ENCODE data around the gene RPRD1B. TPM values are rescaled to one million over a fixed set of nuclear protein-coding genes. Genes with fewer than 3 reads are reported as not detected.

RPRD1B gene
- total and polyA plus RNA-seq, 2 of the 13 experiments (the other 11 are each of a cell fraction or from before 2014, with no cell fraction given) = 31.1 to 41.5 TPM

- TF ChIP-seq BRF2 (CRISPR knock-in tag; IDR thresholded peaks at IDR 0.05) (no peak), JUNB (CRISPR knock-in tag; IDR thresholded peaks at IDR 0.05; ENCODE audit: borderline replicate concordance) (no peak), PRDM15 (CRISPR knock-in tag; IDR thresholded peaks at IDR 0.05) (no peak), GMEB1 (CRISPR knock-in tag; IDR thresholded peaks at IDR 0.05; ENCODE audit: borderline replicate concordance) (no peak), POLR2G (IDR thresholded peaks at IDR 0.05; ENCODE audit: low read depth, low read length) (no peak), ZBTB43 (CRISPR knock-in tag; conservative IDR thresholded peaks at IDR 0.05) (no peak), ZKSCAN1 (IDR thresholded peaks at IDR 0.05; ENCODE audit: low read length) (no peak), ZNF704 (CRISPR knock-in tag; IDR thresholded peaks at IDR 0.05; ENCODE audit: borderline replicate concordance) (no peak), ZNF431 (CRISPR knock-in tag; IDR thresholded peaks at IDR 0.05; ENCODE audit: borderline replicate concordance, low read depth) (no peak), SAFB2 (CRISPR knock-in tag; IDR thresholded peaks at IDR 0.05; ENCODE audit: borderline replicate concordance, low read depth) (no peak)
- TF ChIP-seq, protein P1, sequence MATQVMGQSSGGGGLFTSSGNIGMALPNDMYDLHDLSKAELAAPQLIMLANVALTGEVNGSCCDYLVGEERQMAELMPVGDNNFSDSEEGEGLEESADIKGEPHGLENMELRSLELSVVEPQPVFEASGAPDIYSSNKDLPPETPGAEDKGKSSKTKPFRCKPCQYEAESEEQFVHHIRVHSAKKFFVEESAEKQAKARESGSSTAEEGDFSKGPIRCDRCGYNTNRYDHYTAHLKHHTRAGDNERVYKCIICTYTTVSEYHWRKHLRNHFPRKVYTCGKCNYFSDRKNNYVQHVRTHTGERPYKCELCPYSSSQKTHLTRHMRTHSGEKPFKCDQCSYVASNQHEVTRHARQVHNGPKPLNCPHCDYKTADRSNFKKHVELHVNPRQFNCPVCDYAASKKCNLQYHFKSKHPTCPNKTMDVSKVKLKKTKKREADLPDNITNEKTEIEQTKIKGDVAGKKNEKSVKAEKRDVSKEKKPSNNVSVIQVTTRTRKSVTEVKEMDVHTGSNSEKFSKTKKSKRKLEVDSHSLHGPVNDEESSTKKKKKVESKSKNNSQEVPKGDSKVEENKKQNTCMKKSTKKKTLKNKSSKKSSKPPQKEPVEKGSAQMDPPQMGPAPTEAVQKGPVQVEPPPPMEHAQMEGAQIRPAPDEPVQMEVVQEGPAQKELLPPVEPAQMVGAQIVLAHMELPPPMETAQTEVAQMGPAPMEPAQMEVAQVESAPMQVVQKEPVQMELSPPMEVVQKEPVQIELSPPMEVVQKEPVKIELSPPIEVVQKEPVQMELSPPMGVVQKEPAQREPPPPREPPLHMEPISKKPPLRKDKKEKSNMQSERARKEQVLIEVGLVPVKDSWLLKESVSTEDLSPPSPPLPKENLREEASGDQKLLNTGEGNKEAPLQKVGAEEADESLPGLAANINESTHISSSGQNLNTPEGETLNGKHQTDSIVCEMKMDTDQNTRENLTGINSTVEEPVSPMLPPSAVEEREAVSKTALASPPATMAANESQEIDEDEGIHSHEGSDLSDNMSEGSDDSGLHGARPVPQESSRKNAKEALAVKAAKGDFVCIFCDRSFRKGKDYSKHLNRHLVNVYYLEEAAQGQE (IDR thresholded peaks at IDR 0.05; ENCODE audit: borderline replicate concordance in 1 of 2, low read depth in 1 of 2, low read length in 2 of 2) = no peak
- TF ChIP-seq, protein P2, sequence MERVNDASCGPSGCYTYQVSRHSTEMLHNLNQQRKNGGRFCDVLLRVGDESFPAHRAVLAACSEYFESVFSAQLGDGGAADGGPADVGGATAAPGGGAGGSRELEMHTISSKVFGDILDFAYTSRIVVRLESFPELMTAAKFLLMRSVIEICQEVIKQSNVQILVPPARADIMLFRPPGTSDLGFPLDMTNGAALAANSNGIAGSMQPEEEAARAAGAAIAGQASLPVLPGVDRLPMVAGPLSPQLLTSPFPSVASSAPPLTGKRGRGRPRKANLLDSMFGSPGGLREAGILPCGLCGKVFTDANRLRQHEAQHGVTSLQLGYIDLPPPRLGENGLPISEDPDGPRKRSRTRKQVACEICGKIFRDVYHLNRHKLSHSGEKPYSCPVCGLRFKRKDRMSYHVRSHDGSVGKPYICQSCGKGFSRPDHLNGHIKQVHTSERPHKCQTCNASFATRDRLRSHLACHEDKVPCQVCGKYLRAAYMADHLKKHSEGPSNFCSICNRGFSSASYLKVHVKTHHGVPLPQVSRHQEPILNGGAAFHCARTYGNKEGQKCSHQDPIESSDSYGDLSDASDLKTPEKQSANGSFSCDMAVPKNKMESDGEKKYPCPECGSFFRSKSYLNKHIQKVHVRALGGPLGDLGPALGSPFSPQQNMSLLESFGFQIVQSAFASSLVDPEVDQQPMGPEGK (CRISPR knock-in tag; IDR thresholded peaks at IDR 0.05) = peak; percentile 30; the same call in 1 of the 2 replicates
Measured at GRCh38 chr20:38095017-38095686, 61.6 kb downstream of the RPRD1B start (continued).
